ENCODE results near the gene RUNX3.

The RUNX3 gene

DNA sequence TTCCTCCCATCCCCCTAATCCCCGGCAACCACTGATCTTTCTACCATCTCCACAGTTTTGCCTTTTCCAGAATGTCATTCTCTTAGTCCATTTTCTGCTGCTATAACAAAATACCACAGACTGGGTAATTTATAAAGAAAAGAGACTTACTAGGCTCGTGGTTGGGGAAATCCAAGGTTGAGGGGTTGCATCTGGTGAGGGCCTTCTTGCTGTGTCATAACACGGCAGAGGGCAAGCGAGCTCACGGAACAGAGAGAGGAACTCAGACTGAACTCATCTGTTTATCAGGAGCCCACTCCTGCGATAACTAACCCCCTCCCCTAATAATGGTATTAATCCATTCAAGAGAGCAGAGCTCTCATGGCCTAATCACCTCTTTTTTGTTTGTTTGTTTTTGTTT lies 52.0 kb downstream of the RUNX3 start:
- TF ChIP-seq NFIC (IDR thresholded peaks at IDR 0.05) (no peak), ZBTB7A (IDR thresholded peaks at IDR 0.05; ENCODE audit: low read depth) (no peak), TAF1 (IDR thresholded peaks at IDR 0.05; ENCODE audit: low read depth) (no peak), RAD21 (IDR thresholded peaks at IDR 0.05; ENCODE audit: low read depth) (no peak), REST (IDR thresholded peaks at IDR 0.05; ENCODE audit: low read depth) (no peak), CEBPB (IDR thresholded peaks at IDR 0.05) (no peak), TEAD4 (IDR thresholded peaks at IDR 0.05) (no peak), YY1 (IDR thresholded peaks at IDR 0.05; ENCODE audit: low read depth) (no peak), EP300 (IDR thresholded peaks at IDR 0.05; ENCODE audit: borderline replicate concordance) (no peak)

GRCh38 chr1:24875991-24876506 lies 54.0 kb downstream of the RUNX3 start:
- TF ChIP-seq USF1 (IDR thresholded peaks at IDR 0.05) (no peak), REST (IDR thresholded peaks at IDR 0.05; ENCODE audit: low read depth) (no peak), EGR1 (IDR thresholded peaks at IDR 0.05) (no peak), NFIC (IDR thresholded peaks at IDR 0.05) (no peak), TCF12 (IDR thresholded peaks at IDR 0.05; ENCODE audit: low read depth) (no peak), FOXM1 (IDR thresholded peaks at IDR 0.05; ENCODE audit: borderline replicate concordance, low read depth) (no peak), ZBTB7A (IDR thresholded peaks at IDR 0.05; ENCODE audit: low read depth) (no peak), CEBPB (IDR thresholded peaks at IDR 0.05) (no peak), YY1 (IDR thresholded peaks at IDR 0.05; ENCODE audit: low read depth) (no peak), TEAD4 (IDR thresholded peaks at IDR 0.05) (no peak)
- TF ChIP-seq, protein P1, sequence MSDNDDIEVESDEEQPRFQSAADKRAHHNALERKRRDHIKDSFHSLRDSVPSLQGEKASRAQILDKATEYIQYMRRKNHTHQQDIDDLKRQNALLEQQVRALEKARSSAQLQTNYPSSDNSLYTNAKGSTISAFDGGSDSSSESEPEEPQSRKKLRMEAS (IDR thresholded peaks at IDR 0.05) = no peak

DNA sequence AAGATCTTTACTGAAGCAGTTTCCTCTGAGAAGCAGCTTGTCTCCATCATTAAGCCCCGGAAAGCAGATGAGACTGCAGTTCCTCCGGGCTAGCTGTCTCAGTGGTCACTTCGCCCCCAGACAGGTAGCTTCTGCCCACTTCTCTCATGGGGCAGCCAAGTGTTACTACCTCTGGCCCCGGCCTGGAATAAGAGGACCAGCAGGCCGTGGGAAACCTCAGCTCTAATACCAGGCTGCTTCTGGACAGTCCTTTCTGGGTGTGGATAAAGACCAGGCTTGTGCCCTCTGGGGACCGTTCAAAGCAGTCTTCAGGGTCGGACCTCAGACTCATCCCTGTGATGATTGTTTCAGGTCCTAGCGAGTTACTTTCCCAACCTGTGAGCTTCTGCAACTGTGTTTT lies 54.8 kb downstream of the RUNX3 start:
- TF ChIP-seq TAF1 (IDR thresholded peaks at IDR 0.05; ENCODE audit: low read depth) (no peak), USF1 (IDR thresholded peaks at IDR 0.05) (no peak), RAD21 (IDR thresholded peaks at IDR 0.05; ENCODE audit: low read depth) (no peak), ZBTB7A (IDR thresholded peaks at IDR 0.05; ENCODE audit: low read depth) (no peak), FOXM1 (IDR thresholded peaks at IDR 0.05; ENCODE audit: borderline replicate concordance, low read depth) (no peak)
- TF ChIP-seq, protein P1 (IDR thresholded peaks at IDR 0.05) = no peak

- TF ChIP-seq, protein P1 (IDR thresholded peaks at IDR 0.05) = no peak
These were observed 55.4 kb downstream of the RUNX3 start for GRCh38 chr1:24874611-24875234.

- TF ChIP-seq CEBPB (IDR thresholded peaks at IDR 0.05) = no peak
- TF ChIP-seq USF1 (IDR thresholded peaks at IDR 0.05) = no peak
- no peak for TF ChIP-seq FOXM1 (IDR thresholded peaks at IDR 0.05; ENCODE audit: borderline replicate concordance, low read depth)
- TF ChIP-seq YY1 (IDR thresholded peaks at IDR 0.05; ENCODE audit: low read depth) = no peak
- TF ChIP-seq, protein P1 (IDR thresholded peaks at IDR 0.05) = no peak
- TF ChIP-seq EP300 (IDR thresholded peaks at IDR 0.05; ENCODE audit: borderline replicate concordance) = no peak
These were observed 56.0 kb downstream of the RUNX3 start for GRCh38 chr1:24874056-24874455.

DNA sequence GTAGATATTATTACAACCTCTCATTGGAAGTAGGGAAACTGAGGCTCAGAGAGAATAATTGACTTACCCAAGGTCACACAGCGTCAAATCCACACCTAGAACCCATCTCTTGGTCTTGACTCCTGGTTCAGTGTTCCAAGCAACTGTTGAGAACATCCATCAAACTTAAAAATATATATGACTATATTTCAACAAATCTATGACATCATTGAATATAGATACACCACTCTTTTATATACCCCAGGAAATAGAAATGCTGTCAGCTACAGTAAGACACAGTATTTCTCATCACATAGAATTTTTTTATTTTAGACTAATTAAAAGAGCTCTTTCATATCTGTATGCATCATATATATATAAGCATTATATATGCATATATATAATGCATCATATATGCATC lies 56.9 kb downstream of the RUNX3 start:
- TF ChIP-seq FOXM1 (IDR thresholded peaks at IDR 0.05; ENCODE audit: borderline replicate concordance, low read depth) = no peak
- no peak for TF ChIP-seq TAF1 (IDR thresholded peaks at IDR 0.05; ENCODE audit: low read depth)
- TF ChIP-seq REST (IDR thresholded peaks at IDR 0.05; ENCODE audit: low read depth) = no peak
- TF ChIP-seq RAD21 (IDR thresholded peaks at IDR 0.05; ENCODE audit: low read depth) = no peak
- no peak for TF ChIP-seq CEBPB (IDR thresholded peaks at IDR 0.05)
- no peak for TF ChIP-seq YY1 (IDR thresholded peaks at IDR 0.05; ENCODE audit: low read depth)
- no peak for TF ChIP-seq EGR1 (IDR thresholded peaks at IDR 0.05)
